Measurements from ENCODE around the gene DGKH. TPM values are rescaled to one million over a fixed set of nuclear protein-coding genes. Genes with fewer than 3 reads are reported as not detected.

The DGKH gene
- total RNA-seq, 1 donor from 2014 or later = 13.4 TPM

GRCh38 chr13:42114278-42114677 lies 65.8 kb downstream of the DGKH start:
- Mint-ChIP-seq H3K27me3 (ENCODE audit: unreplicated experiment) (peaks cover 2% of the 10 kb centered on the region), H3K4me1 (ENCODE audit: low read depth, unreplicated experiment) (peaks cover 21% of the 10 kb centered on the region), H3K4me3 (ENCODE audit: unreplicated experiment) (no peak overlapping the region), H3K9me3 (ENCODE audit: unreplicated experiment) (no peaks in the 10 kb centered on the region), H3K27ac (ENCODE audit: unreplicated experiment) (no peak overlapping the region), H3K36me3 (ENCODE audit: unreplicated experiment) (no peaks in the 10 kb centered on the region)
- DNase-seq = no peak
- TF ChIP-seq CTCF (IDR thresholded peaks at IDR 0.05; ENCODE audit: partially characterized antibody, unreplicated experiment) = no peak

GRCh38 chr13:42114912-42115311 lies 66.5 kb downstream of the DGKH start:
- no peak for DNase-seq
- Mint-ChIP-seq H3K27ac (ENCODE audit: unreplicated experiment) (no peak overlapping the region), H3K36me3 (ENCODE audit: unreplicated experiment) (no peaks in the 10 kb centered on the region), H3K27me3 (ENCODE audit: unreplicated experiment) (peaks cover 2% of the 10 kb centered on the region), H3K9me3 (ENCODE audit: unreplicated experiment) (no peaks in the 10 kb centered on the region), H3K4me3 (ENCODE audit: unreplicated experiment) (no peak overlapping the region), H3K4me1 (ENCODE audit: low read depth, unreplicated experiment) (peaks cover 21% of the 10 kb centered on the region)
- TF ChIP-seq CTCF (IDR thresholded peaks at IDR 0.05; ENCODE audit: partially characterized antibody, unreplicated experiment) = no peak

- Mint-ChIP-seq H3K27me3 (ENCODE audit: unreplicated experiment) (peaks cover 2% of the 10 kb centered on the region), H3K9me3 (ENCODE audit: unreplicated experiment) (no peaks in the 10 kb centered on the region), H3K36me3 (ENCODE audit: unreplicated experiment) (no peaks in the 10 kb centered on the region), H3K27ac (ENCODE audit: unreplicated experiment) (no peak overlapping the region), H3K4me3 (ENCODE audit: unreplicated experiment) (no peak overlapping the region), H3K4me1 (ENCODE audit: low read depth, unreplicated experiment) (peaks cover 21% of the 10 kb centered on the region)
- TF ChIP-seq CTCF (IDR thresholded peaks at IDR 0.05; ENCODE audit: partially characterized antibody, unreplicated experiment) = no peak
- no peak for DNase-seq
These were observed 67.8 kb downstream of the DGKH start for GRCh38 chr13:42116225-42116624.

GRCh38 chr13:42119041-42119440 lies 70.6 kb downstream of the DGKH start:
- no peaks in the 10 kb centered on the region for H3K36me3 Mint-ChIP-seq (ENCODE audit: unreplicated experiment)
- H3K9me3 Mint-ChIP-seq (ENCODE audit: unreplicated experiment) = no peaks in the 10 kb centered on the region
- peaks cover 7% of the 10 kb centered on the region for H3K4me1 Mint-ChIP-seq (ENCODE audit: low read depth, unreplicated experiment)
- H3K27ac Mint-ChIP-seq (ENCODE audit: unreplicated experiment) = no peak overlapping the region
- peaks cover 2% of the 10 kb centered on the region for H3K27me3 Mint-ChIP-seq (ENCODE audit: unreplicated experiment)
- TF ChIP-seq CTCF (IDR thresholded peaks at IDR 0.05; ENCODE audit: partially characterized antibody, unreplicated experiment) = no peak
- no peak for DNase-seq
- H3K4me3 Mint-ChIP-seq (ENCODE audit: unreplicated experiment) = no peak overlapping the region

- Mint-ChIP-seq H3K27ac (ENCODE audit: unreplicated experiment) (no peak overlapping the region), H3K27me3 (ENCODE audit: unreplicated experiment) (peaks cover under 1% of the 10 kb centered on the region), H3K36me3 (ENCODE audit: unreplicated experiment) (no peaks in the 10 kb centered on the region), H3K4me3 (ENCODE audit: unreplicated experiment) (no peak overlapping the region), H3K9me3 (ENCODE audit: unreplicated experiment) (no peaks in the 10 kb centered on the region), H3K4me1 (ENCODE audit: low read depth, unreplicated experiment) (peaks cover 6% of the 10 kb centered on the region)
- no peak for DNase-seq
- no peak for TF ChIP-seq CTCF (IDR thresholded peaks at IDR 0.05; ENCODE audit: partially characterized antibody, unreplicated experiment)
These were observed 71.4 kb downstream of the DGKH start for GRCh38 chr13:42119875-42120274.

Data from glutamatergic neuron (in vitro differentiated cells).